GM11168 (cell line): ENCODE measurements around the gene NR5A1.

Experiments used
- in situ Hi-C: fragments of 300-500 bp; cut with MboI; formaldehyde crosslinking; loops from one replicate; pipeline ENCODE4 v1.12.0; 2022; ENCODE audit warnings: low sequenced_read_pairs; ENCODE audit not compliant: unreplicated experiment

Gene NR5A1

GRCh38 chr9:124486778-124487259 lies 20.4 kb downstream of the NR5A1 start:
- in situ Hi-C loops, result no loop called here

- in situ Hi-C loops, result no loop called here
Observed at GRCh38 chr9:124485936-124486335, 21.3 kb downstream of the NR5A1 start.

- in situ Hi-C loops, result no loop called here
Observed at GRCh38 chr9:124485201-124485600, 22.0 kb downstream of the NR5A1 start.

- in situ Hi-C loops, result no loop called here
Observed at GRCh38 chr9:124483481-124483880, 23.7 kb downstream of the NR5A1 start.

GRCh38 chr9:124482431-124483031 lies 24.7 kb downstream of the NR5A1 start:
- in situ Hi-C loops, result no loop called here

GRCh38 chr9:124481115-124481514 lies 26.1 kb downstream of the NR5A1 start:
- in situ Hi-C loops, result no loop called here

- in situ Hi-C loops, result no loop called here
Observed at GRCh38 chr9:124480621-124480981, 26.6 kb downstream of the NR5A1 start.

- in situ Hi-C loops, result no loop called here
Observed at GRCh38 chr9:124479947-124480620, 27.1 kb downstream of the NR5A1 start.

GRCh38 chr9:124479371-124479770 lies 27.8 kb downstream of the NR5A1 start:
- in situ Hi-C loops, result no loop called here

- in situ Hi-C loops, result no loop called here
Observed at GRCh38 chr9:124478354-124478753, 28.8 kb downstream of the NR5A1 start.

- in situ Hi-C loops, result no loop called here
Observed at GRCh38 chr9:124477648-124478285, 29.4 kb downstream of the NR5A1 start.

GRCh38 chr9:124477211-124477647 lies 30.0 kb downstream of the NR5A1 start:
- in situ Hi-C loops, result no loop called here

- in situ Hi-C loops, result no loop called here
Observed at GRCh38 chr9:124475868-124476690, 31.1 kb downstream of the NR5A1 start.

GRCh38 chr9:124475158-124475867 lies 31.9 kb downstream of the NR5A1 start:
- in situ Hi-C loops, result no loop called here

- in situ Hi-C loops, result no loop called here
Observed at GRCh38 chr9:124474151-124474550, 33.0 kb downstream of the NR5A1 start.

GRCh38 chr9:124473310-124473709 lies 33.9 kb downstream of the NR5A1 start:
- in situ Hi-C loops, result no loop called here

GRCh38 chr9:124472770-124473169 lies 34.4 kb downstream of the NR5A1 start:
- in situ Hi-C loops, result no loop called here

GRCh38 chr9:124471761-124472160 lies 35.4 kb downstream of the NR5A1 start:
- in situ Hi-C loops, result no loop called here

GRCh38 chr9:124470726-124471125 lies 36.5 kb downstream of the NR5A1 start:
- in situ Hi-C loops, result no loop called here

- in situ Hi-C loops, result no loop called here
Observed at GRCh38 chr9:124470306-124470705, 36.9 kb downstream of the NR5A1 start.
